Parathyroid adenoma (tissue), 2 donors: ENCODE results near the gene CTBP1.

Source experiments
- H2AFZ ChIP-seq: fragments of 300-600 bp; sonication (generic); one replicate; pipeline ENCODE4 v1.7.0; 2017; ENCODE audit warnings: antibody characterized with exemption, mild to moderate bottlenecking
- H3K27ac ChIP-seq: fragments of 300-600 bp; sonication (generic); one replicate; pipeline ENCODE4 v1.7.0; 2017
- H3K27me3 ChIP-seq: fragments of 300-600 bp; sonication (generic); one replicate; pipeline ENCODE4 v1.7.0; 2017; ENCODE audit warnings: low read length; ENCODE audit not compliant: control insufficient read depth, insufficient read depth
- H3K36me3 ChIP-seq: fragments of 300-600 bp; sonication (generic); one replicate; pipeline ENCODE4 v1.7.0; 2017; ENCODE audit warnings: low read length; ENCODE audit not compliant: control insufficient read depth, insufficient read depth
- H3K4me1 ChIP-seq: fragments of 300-600 bp; sonication (generic); one replicate; pipeline ENCODE4 v1.7.0; 2017; ENCODE audit warnings: control low read depth
- H3K4me2 ChIP-seq: fragments of 300-600 bp; sonication (generic); one replicate; pipeline ENCODE4 v1.7.0; 2017; ENCODE audit warnings: low read length
- H3K4me3 ChIP-seq: fragments of 300-600 bp; sonication (generic); one replicate; pipeline ENCODE4 v1.7.0; 2017; ENCODE audit warnings: low read depth, low read length
- H3K79me2 ChIP-seq: fragments of 300-600 bp; sonication (generic); one replicate; pipeline ENCODE4 v1.7.0; 2017; ENCODE audit warnings: control low read depth
- H3K9ac ChIP-seq: fragments of 300-600 bp; sonication (generic); one replicate; pipeline ENCODE4 v1.7.0; 2017; ENCODE audit warnings: mild to moderate bottlenecking
- H3K9me3 ChIP-seq: fragments of 300-600 bp; sonication (generic); one replicate; pipeline ENCODE4 v1.7.0; 2017; ENCODE audit warnings: low read length; ENCODE audit not compliant: control insufficient read depth
- TF ChIP-seq, protein P1 (sequence below): fragments of 300-600 bp; sonication (generic); IDR thresholded peaks from one replicate; pipeline ENCODE4 v1.7.0; 2017; ENCODE audit warnings: antibody characterized with exemption, mild to moderate bottlenecking
- donor health status: primary hyperparathyroidism.

The CTBP1 gene

GRCh38 chr4:1240721-1241465, 8.0 kb downstream of the CTBP1 start:
- Histone ChIP-seq H3K4me2 (no peak overlapping the region), H3K79me2 (peaks cover 60% of the 10 kb centered on the region), H3K9ac (no peak overlapping the region), H3K36me3 (no peaks in the 10 kb centered on the region), H3K27me3 (no peaks in the 10 kb centered on the region), H3K4me3 (no peak overlapping the region), H3K9me3 (no peaks in the 10 kb centered on the region), H3K27ac (no peak overlapping the region), H3K4me1 (no peaks in the 10 kb centered on the region), H2AFZ (no peak overlapping the region)
- TF ChIP-seq, protein P1, sequence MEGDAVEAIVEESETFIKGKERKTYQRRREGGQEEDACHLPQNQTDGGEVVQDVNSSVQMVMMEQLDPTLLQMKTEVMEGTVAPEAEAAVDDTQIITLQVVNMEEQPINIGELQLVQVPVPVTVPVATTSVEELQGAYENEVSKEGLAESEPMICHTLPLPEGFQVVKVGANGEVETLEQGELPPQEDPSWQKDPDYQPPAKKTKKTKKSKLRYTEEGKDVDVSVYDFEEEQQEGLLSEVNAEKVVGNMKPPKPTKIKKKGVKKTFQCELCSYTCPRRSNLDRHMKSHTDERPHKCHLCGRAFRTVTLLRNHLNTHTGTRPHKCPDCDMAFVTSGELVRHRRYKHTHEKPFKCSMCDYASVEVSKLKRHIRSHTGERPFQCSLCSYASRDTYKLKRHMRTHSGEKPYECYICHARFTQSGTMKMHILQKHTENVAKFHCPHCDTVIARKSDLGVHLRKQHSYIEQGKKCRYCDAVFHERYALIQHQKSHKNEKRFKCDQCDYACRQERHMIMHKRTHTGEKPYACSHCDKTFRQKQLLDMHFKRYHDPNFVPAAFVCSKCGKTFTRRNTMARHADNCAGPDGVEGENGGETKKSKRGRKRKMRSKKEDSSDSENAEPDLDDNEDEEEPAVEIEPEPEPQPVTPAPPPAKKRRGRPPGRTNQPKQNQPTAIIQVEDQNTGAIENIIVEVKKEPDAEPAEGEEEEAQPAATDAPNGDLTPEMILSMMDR = no peak

GRCh38 chr4:1239950-1240307, 9.0 kb downstream of the CTBP1 start:
- no peak overlapping the region for H3K4me3 ChIP-seq
- H3K79me2 ChIP-seq = peaks cover 50% of the 10 kb centered on the region
- no peak overlapping the region for H3K27ac ChIP-seq
- no peaks in the 10 kb centered on the region for H3K36me3 ChIP-seq
- TF ChIP-seq, protein P1 = no peak
- H3K9ac ChIP-seq = no peak overlapping the region
- H3K27me3 ChIP-seq = no peaks in the 10 kb centered on the region
- H3K4me2 ChIP-seq = no peak overlapping the region
- no peaks in the 10 kb centered on the region for H3K9me3 ChIP-seq
- no peak overlapping the region for H2AFZ ChIP-seq
- no peaks in the 10 kb centered on the region for H3K4me1 ChIP-seq

- Histone ChIP-seq H3K79me2 (peaks cover 44% of the 10 kb centered on the region), H2AFZ (no peak overlapping the region), H3K4me3 (no peak overlapping the region), H3K36me3 (no peaks in the 10 kb centered on the region), H3K4me2 (no peak overlapping the region), H3K27ac (no peak overlapping the region), H3K27me3 (no peaks in the 10 kb centered on the region), H3K9ac (no peak overlapping the region), H3K9me3 (no peaks in the 10 kb centered on the region), H3K4me1 (no peaks in the 10 kb centered on the region)
- TF ChIP-seq, protein P1 = no peak
These were observed 9.6 kb downstream of the CTBP1 start for GRCh38 chr4:1239141-1239949.

- no peaks in the 10 kb centered on the region for H3K9me3 ChIP-seq
- H3K4me3 ChIP-seq = no peak overlapping the region
- TF ChIP-seq, protein P1 = no peak
- H3K27me3 ChIP-seq = no peaks in the 10 kb centered on the region
- H3K36me3 ChIP-seq = no peaks in the 10 kb centered on the region
- no peak overlapping the region for H2AFZ ChIP-seq
- peaks cover 37% of the 10 kb centered on the region for H3K79me2 ChIP-seq
- H3K27ac ChIP-seq = no peak overlapping the region
- no peak overlapping the region for H3K9ac ChIP-seq
- no peak overlapping the region for H3K4me2 ChIP-seq
- H3K4me1 ChIP-seq = no peaks in the 10 kb centered on the region
These were observed 10.3 kb downstream of the CTBP1 start for GRCh38 chr4:1238676-1239000.
